Stimulated activated CD4-positive, alpha-beta T cell treated with anti-CD3 and anti-CD28 coated beads, Interleukin-15, amount 100 ng/mL, for 48 hours (primary cell): ENCODE results near the gene CDC14A.
"Not testable (repeated sequence)": the region's sequence is repeated elsewhere in the genome, so short reads cannot be mapped to it uniquely, and the experiment has no call there.

Experiments used
- DNase-seq, 2 donors: peaks; one replicate each; pipeline ENCODE4 v3.0.0-alpha.2; 2020; ENCODE audit warnings: low read depth in 2 of 2

Gene CDC14A

GRCh38 chr1:100332331-100332730, 20.0 kb upstream of the CDC14A start:
- DNase-seq: no peak

- DNase-seq: no peak
Measured at GRCh38 chr1:100335436-100335835, 16.9 kb upstream of the CDC14A start.

GRCh38 chr1:100337878-100338277, 14.4 kb upstream of the CDC14A start:
- DNase-seq: not testable (repeated sequence)

- not testable (repeated sequence) for DNase-seq
Measured at GRCh38 chr1:100339735-100340134, 12.6 kb upstream of the CDC14A start.

GRCh38 chr1:100340494-100340893, 11.8 kb upstream of the CDC14A start:
- DNase-seq: no peak

- no peak for DNase-seq
Measured at GRCh38 chr1:100342348-100342747, 10.0 kb upstream of the CDC14A start.

GRCh38 chr1:100343897-100344296, 8.4 kb upstream of the CDC14A start:
- no peak for DNase-seq

- DNase-seq: no peak
Measured at GRCh38 chr1:100344774-100345173, 7.5 kb upstream of the CDC14A start.

GRCh38 chr1:100346387-100346786, 5.9 kb upstream of the CDC14A start:
- DNase-seq: no peak

- no peak for DNase-seq
Measured at GRCh38 chr1:100347009-100347966, 5.0 kb upstream of the CDC14A start.

GRCh38 chr1:100348549-100349144, 3.7 kb upstream of the CDC14A start:
- no peak for DNase-seq

- DNase-seq: no peak
Measured at GRCh38 chr1:100349246-100349645, 3.1 kb upstream of the CDC14A start.

GRCh38 chr1:100350787-100351094, 1.6 kb upstream of the CDC14A start:
- no peak for DNase-seq

GRCh38 chr1:100351095-100351887, 1.0 kb upstream of the CDC14A start:
- DNase-seq: peak; percentile 82 to 85

- peak in 1 of 2 donors; percentile 13 for DNase-seq
Measured at GRCh38 chr1:100353071-100353801, 930 bp downstream of the CDC14A start.

GRCh38 chr1:100353988-100354387, 1.7 kb downstream of the CDC14A start:
- no peak for DNase-seq

- no peak for DNase-seq
Measured at GRCh38 chr1:100354971-100355394, 2.7 kb downstream of the CDC14A start.

GRCh38 chr1:100358210-100358609, 5.9 kb downstream of the CDC14A start:
- no peak for DNase-seq

GRCh38 chr1:100359139-100359538, 6.8 kb downstream of the CDC14A start:
- DNase-seq: no peak

- no peak for DNase-seq
Measured at GRCh38 chr1:100360790-100361510, 8.6 kb downstream of the CDC14A start.

GRCh38 chr1:100361511-100362089, 9.3 kb downstream of the CDC14A start:
- DNase-seq: no peak
